ENCODE results near the gene ELAVL2.

DNA sequence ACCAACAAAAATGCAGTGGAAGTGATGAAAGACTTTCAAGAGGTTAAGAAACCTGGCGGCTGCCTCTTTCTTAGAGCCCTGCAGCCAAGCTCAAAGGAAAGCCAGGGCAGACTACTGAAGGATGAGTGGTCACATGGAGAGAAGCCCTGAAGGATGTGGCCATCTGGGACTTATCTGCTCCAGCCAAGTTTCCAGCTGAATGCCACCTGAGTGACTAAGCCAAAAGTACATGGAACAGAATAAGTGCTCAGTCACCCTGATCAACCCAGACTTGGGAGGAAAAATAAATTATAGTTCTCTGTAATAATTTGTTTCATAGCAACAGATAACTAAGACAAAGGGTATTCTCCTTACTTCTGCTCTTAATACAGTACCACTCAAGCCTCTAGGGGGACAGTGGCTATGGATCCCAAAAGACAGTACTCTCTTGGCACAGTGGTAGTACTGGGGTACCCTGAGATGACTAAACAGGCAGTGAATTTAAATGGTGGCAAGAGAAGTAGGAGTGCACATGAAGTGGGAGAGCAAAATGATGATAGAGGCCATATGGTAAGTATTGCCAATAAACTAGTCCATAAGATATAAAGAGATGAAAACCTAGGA is 182.3 kb downstream of the ELAVL2 start:
- no peak for TF ChIP-seq POLR2A (IDR thresholded peaks at IDR 0.05; ENCODE audit: extremely low read depth, insufficient read length)
- TF ChIP-seq, protein P1, sequence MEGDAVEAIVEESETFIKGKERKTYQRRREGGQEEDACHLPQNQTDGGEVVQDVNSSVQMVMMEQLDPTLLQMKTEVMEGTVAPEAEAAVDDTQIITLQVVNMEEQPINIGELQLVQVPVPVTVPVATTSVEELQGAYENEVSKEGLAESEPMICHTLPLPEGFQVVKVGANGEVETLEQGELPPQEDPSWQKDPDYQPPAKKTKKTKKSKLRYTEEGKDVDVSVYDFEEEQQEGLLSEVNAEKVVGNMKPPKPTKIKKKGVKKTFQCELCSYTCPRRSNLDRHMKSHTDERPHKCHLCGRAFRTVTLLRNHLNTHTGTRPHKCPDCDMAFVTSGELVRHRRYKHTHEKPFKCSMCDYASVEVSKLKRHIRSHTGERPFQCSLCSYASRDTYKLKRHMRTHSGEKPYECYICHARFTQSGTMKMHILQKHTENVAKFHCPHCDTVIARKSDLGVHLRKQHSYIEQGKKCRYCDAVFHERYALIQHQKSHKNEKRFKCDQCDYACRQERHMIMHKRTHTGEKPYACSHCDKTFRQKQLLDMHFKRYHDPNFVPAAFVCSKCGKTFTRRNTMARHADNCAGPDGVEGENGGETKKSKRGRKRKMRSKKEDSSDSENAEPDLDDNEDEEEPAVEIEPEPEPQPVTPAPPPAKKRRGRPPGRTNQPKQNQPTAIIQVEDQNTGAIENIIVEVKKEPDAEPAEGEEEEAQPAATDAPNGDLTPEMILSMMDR (IDR thresholded peaks at IDR 0.05; ENCODE audit: low read depth, low read length), result no peak
- no peak for TF ChIP-seq MYC (IDR thresholded peaks at IDR 0.05; ENCODE audit: low read depth, low read length)

Measured in NB4 (cell line).